Mucosa of rectum (tissue), 2 donors: Measurements from ENCODE around the gene GMPPB.

Source experiments
- H3K27ac ChIP-seq, 2 donors: one replicate each; pipeline ENCODE4 v1.7.0; 2013; ENCODE audit warnings: inconsistent platforms in 2 of 2, low read depth in 2 of 2, low read length in 2 of 2
- H3K27me3 ChIP-seq, 2 donors: one replicate each; pipeline ENCODE4 v1.7.0; 2013; ENCODE audit warnings: low read length in 2 of 2; ENCODE audit not compliant: control insufficient read depth in 2 of 2, insufficient read depth in 2 of 2
- H3K36me3 ChIP-seq, 2 donors: one replicate each; pipeline ENCODE4 v1.7.0; 2013; ENCODE audit warnings: low read length in 2 of 2; ENCODE audit not compliant: control insufficient read depth in 2 of 2, insufficient read depth in 2 of 2
- H3K4me1 ChIP-seq, 2 donors: one replicate each; pipeline ENCODE4 v1.7.0; 2013; ENCODE audit warnings: low read length in 2 of 2, mild to moderate bottlenecking in 1 of 2; ENCODE audit not compliant: control insufficient read depth in 2 of 2, insufficient read depth in 2 of 2
- H3K4me3 ChIP-seq, 2 donors: one replicate each; pipeline ENCODE4 v1.7.0; 2013; ENCODE audit warnings: low read length in 2 of 2
- H3K9ac ChIP-seq, 2 donors: one replicate each; pipeline ENCODE4 v1.7.0; 2013; ENCODE audit warnings: low read length in 2 of 2, low read depth in 1 of 2, mild to moderate bottlenecking in 1 of 2
- H3K9me3 ChIP-seq, 2 donors: one replicate each; pipeline ENCODE4 v1.7.0; 2013; ENCODE audit warnings: low read length in 2 of 2; ENCODE audit not compliant: control insufficient read depth in 2 of 2
- donor health status: healthy.
- donor health status: Normal muscosa, but diverticular disease.

GMPPB gene

DNA sequence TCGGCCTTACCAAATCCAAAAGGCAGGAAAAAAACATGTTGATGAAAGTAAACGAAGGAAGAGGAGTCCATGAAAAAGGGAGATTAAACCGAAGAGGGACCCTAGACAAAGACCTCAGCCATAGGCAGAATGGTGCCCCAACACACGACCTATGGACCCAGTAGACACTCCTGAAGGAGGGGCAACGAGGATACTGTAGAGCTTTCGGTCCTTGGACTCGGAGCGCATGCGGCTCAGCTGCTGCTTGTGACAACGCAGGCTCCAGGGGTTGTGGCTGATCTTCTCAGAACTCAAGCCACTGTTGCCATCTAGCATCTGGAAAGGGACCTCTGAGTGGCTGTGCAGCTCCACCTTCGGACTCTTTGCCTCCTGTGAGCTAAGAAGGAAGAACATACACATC lies 8.8 kb upstream of the GMPPB start:
- Histone ChIP-seq H3K9me3 (no peaks in the 10 kb centered on the region), H3K27me3 (no peaks in the 10 kb centered on the region), H3K27ac (no peak overlapping the region), H3K36me3 (peaks cover 51% of the 10 kb centered on the region in 2 donors), H3K9ac (no peak overlapping the region), H3K4me1 (no peaks in the 10 kb centered on the region), H3K4me3 (no peak overlapping the region)

DNA sequence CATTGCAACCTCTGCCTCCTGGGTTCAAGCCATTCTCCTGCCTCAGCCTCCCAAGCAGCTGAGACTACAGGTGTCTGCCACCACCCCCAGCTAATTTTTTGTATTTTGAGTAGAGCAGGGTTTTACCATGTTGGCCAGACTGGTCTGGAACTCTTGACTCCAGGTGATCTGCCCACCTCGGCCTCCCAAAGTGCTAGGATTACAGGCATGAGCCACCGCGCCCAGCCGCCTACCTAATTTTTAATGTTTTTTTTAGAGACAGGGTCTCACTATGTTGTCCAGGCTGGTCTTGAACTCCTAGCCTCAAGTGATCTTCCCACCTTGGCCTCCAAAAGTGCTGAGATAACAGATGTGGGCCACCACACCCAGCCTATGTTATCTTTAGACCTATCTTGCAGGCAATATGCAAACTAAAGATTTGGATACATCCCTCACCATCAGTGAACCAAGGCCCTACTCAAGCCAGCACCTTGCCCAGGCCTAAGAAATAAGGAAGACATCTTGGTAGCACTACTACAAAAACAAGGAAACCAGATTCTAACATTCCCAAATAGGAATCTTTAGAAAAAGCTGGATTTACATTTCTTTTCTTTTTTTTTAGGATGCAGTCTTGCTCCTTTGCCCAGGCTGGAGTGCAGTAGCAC lies 6.3 kb upstream of the GMPPB start:
- Histone ChIP-seq H3K9ac (no peak overlapping the region), H3K27me3 (no peaks in the 10 kb centered on the region), H3K4me3 (no peak overlapping the region), H3K4me1 (peaks cover 1 to 10% of the 10 kb centered on the region in 2 donors), H3K36me3 (peaks cover 39 to 54% of the 10 kb centered on the region in 2 donors), H3K9me3 (no peaks in the 10 kb centered on the region), H3K27ac (no peak overlapping the region)

- Histone ChIP-seq H3K4me3 (no peak overlapping the region), H3K9me3 (no peaks in the 10 kb centered on the region), H3K4me1 (peaks cover 14 to 19% of the 10 kb centered on the region in 2 donors), H3K27ac (no peak overlapping the region), H3K27me3 (no peaks in the 10 kb centered on the region), H3K36me3 (peaks cover 25 to 41% of the 10 kb centered on the region in 2 donors), H3K9ac (no peak overlapping the region)
Observed at GRCh38 chr3:49727924-49728361, 4.2 kb upstream of the GMPPB start.

DNA sequence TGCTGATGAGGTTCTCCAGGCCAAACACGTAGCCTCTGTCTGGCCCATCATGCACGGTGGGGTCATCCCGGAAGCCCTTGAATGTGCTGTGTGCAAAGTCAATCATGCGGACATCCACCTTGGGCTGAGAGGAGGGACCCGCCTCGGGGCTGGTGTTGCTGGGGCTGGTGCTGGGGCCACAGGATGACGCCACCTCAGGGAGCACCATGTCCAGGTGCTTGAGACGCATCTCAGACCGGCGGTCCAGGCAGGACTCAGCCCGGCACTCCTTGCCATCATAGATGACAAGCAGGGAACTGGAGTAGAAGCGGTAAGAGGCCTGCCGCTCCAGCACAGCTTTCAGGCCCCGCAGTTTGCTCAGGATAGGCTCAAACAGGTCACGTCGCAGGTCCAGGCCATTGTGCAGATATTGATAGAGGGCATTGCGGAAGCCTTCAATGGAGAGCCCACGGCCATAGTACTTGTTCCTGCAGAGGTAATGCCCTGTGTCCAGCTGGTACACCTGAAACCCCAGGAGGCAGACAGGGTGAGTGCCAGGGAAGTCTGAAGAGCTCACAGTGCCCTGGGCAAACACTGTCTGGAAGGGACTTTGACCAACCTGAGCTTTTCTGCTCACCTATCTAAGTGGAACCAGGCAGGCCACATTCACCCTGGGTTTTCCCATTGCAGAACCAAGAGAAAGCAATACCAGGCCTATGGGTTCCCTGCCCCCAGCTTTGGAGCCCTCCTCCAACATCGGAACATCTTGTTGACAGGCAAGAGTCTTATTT lies 3.6 kb upstream of the GMPPB start:
- Histone ChIP-seq H3K9me3 (no peaks in the 10 kb centered on the region), H3K4me3 (no peak overlapping the region), H3K9ac (no peak overlapping the region), H3K4me1 (peaks cover 20 to 25% of the 10 kb centered on the region in 2 donors), H3K27ac (no peak overlapping the region), H3K27me3 (no peaks in the 10 kb centered on the region), H3K36me3 (peaks cover 23 to 39% of the 10 kb centered on the region in 2 donors)

- Histone ChIP-seq H3K36me3 (peaks cover 25 to 44% of the 10 kb centered on the region in 2 donors), H3K9me3 (no peaks in the 10 kb centered on the region), H3K27ac (peak overlapping the region in 1 of 2 donors; percentile 23), H3K27me3 (no peaks in the 10 kb centered on the region), H3K4me3 (no peak overlapping the region), H3K9ac (no peak overlapping the region), H3K4me1 (peaks cover 23 to 30% of the 10 kb centered on the region in 2 donors)
Observed at GRCh38 chr3:49725906-49726681, 2.3 kb upstream of the GMPPB start.

- Histone ChIP-seq H3K36me3 (peaks cover 28 to 49% of the 10 kb centered on the region in 2 donors), H3K27ac (peak overlapping the region; percentile 89 to 99), H3K4me1 (peaks cover 23 to 32% of the 10 kb centered on the region in 2 donors), H3K9ac (peak overlapping the region; percentile 80 to 81), H3K9me3 (no peaks in the 10 kb centered on the region), H3K4me3 (peak overlapping the region; percentile 62 to 79), H3K27me3 (no peaks in the 10 kb centered on the region)
Observed at GRCh38 chr3:49724586-49724985, 835 bp upstream of the GMPPB start.

DNA sequence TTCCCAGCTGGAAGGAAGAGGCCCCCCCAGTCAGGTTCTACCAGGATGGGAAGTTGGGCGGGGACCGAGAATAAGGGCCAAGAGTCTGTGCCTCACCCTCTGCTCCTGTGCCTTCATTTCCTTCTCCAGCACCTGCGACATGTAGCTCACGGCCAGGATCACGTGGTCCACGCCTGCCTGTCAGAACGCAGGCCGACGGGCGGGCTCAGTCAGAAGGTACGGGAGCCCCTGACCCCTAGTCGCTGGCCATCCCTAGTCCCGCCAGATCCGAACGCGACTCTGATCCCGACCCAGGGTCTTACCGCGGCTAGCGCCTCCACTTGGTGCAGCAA lies 489 bp downstream of the GMPPB start:
- Histone ChIP-seq H3K27ac (peak overlapping the region; percentile 98 to 99), H3K9me3 (no peaks in the 10 kb centered on the region), H3K4me1 (peaks cover 35 to 42% of the 10 kb centered on the region in 2 donors), H3K27me3 (no peaks in the 10 kb centered on the region), H3K9ac (peak overlapping the region; percentile 99 to 100), H3K4me3 (peak overlapping the region; percentile 91 to 98), H3K36me3 (peaks cover 28 to 47% of the 10 kb centered on the region in 2 donors)

DNA sequence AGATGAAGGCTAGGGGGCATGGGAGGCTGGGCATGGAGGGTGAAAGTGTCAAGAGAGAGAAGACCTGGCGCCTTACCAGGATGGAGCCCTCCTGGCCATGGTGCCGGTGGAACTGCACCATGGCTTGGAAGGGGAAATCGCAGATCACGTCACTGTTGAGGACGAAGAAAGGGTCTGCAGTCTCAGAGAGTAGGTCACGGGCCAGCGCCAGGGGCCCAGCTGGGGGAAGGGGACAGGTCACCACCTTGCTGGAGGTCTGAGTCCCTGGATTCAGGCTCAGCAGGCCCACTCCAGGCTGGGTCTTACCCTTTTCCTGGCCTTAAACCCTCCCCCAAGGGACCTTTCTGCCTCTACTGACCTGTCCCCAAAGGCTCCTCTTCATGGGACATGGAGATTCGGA lies 855 bp downstream of the GMPPB start:
- peak overlapping the region; percentile 98 to 99 for H3K27ac ChIP-seq
- H3K9me3 ChIP-seq, result no peaks in the 10 kb centered on the region
- H3K4me1 ChIP-seq, result peaks cover 36 to 42% of the 10 kb centered on the region in 2 donors
- H3K27me3 ChIP-seq, result no peaks in the 10 kb centered on the region
- H3K36me3 ChIP-seq, result peaks cover 26 to 44% of the 10 kb centered on the region in 2 donors
- peak overlapping the region; percentile 91 to 98 for H3K4me3 ChIP-seq
- H3K9ac ChIP-seq, result peak overlapping the region; percentile 99 to 100

GRCh38 chr3:49721896-49722781 lies 1.6 kb downstream of the GMPPB start:
- Histone ChIP-seq H3K9me3 (no peaks in the 10 kb centered on the region), H3K27me3 (no peaks in the 10 kb centered on the region), H3K27ac (peak overlapping the region; percentile 98 to 99), H3K4me1 (peaks cover 36 to 42% of the 10 kb centered on the region in 2 donors), H3K4me3 (peak overlapping the region; percentile 91 to 98), H3K9ac (peak overlapping the region; percentile 99 to 100), H3K36me3 (peaks cover 22 to 36% of the 10 kb centered on the region in 2 donors)
